WTC11 (cell line): Measurements from ENCODE around the gene GDPD3. TPM values are rescaled to one million over a fixed set of nuclear protein-coding genes. Genes with fewer than 3 reads are reported as not detected.

Experiments
- ATAC-seq: fragments of 200-7000 bp; cut with Tn5 transposase; 2 replicates; pipeline ENCODE4 v1.10.0; 2021; ENCODE audit warnings: mild to moderate bottlenecking, moderate library complexity
- CTCF ChIA-PET: fragments of 300-600 bp; sonication (Branson Sonifier 250); formaldehyde crosslinking; loops from one replicate; lab custom pipeline; 2021; ENCODE audit warnings: antibody characterized with exemption; lab: Charles Lee
- POLR2A ChIA-PET: fragments of 350-600 bp; sonication (Branson Sonifier 250); formaldehyde crosslinking; loops from one replicate; lab custom pipeline; 2021; ENCODE audit warnings: antibody characterized with exemption; lab: Charles Lee
- DNase-seq: peaks from one replicate; pipeline ENCODE4 v3.0.0; 2021; ENCODE audit warnings: low spot score
- H3K27ac Mint-ChIP-seq: 2 replicates; pipeline ENCODE4 v1.8.0; 2021; ENCODE audit warnings: mixed read lengths
- H3K27me3 Mint-ChIP-seq: 2 replicates; pipeline ENCODE4 v1.8.0; 2021; ENCODE audit warnings: low read depth, mild to moderate bottlenecking, moderate library complexity, mixed read lengths
- H3K36me3 Mint-ChIP-seq: 2 replicates; pipeline ENCODE4 v1.8.0; 2021; ENCODE audit warnings: mixed read lengths
- H3K4me1 Mint-ChIP-seq: 2 replicates; pipeline ENCODE4 v1.8.0; 2022; ENCODE audit warnings: mixed read lengths
- H3K4me3 Mint-ChIP-seq: 2 replicates; pipeline ENCODE4 v1.8.0; 2021; ENCODE audit warnings: mild to moderate bottlenecking, moderate library complexity, mixed read lengths
- H3K9me3 Mint-ChIP-seq: 2 replicates; pipeline ENCODE4 v1.8.0; 2021; ENCODE audit warnings: mixed read lengths
- FOXJ3 ChIP-seq: sonication (generic); formaldehyde crosslinking; IDR thresholded peaks from 2 replicates; pipeline ENCODE4 v1.9.0; 2021; ENCODE audit warnings: missing genetic modification reagents, mild to moderate bottlenecking, borderline replicate concordance
- MXD4 ChIP-seq: fragments of 250-450 bp; sonication (Bioruptor Pico); IDR thresholded peaks from 2 replicates; pipeline ENCODE4 v1.8.0; 2021; ENCODE audit warnings: mild to moderate bottlenecking, moderate library complexity, borderline replicate concordance
- NFATC4 ChIP-seq: fragments of 250-450 bp; sonication (Bioruptor Pico); IDR thresholded peaks from 2 replicates; pipeline ENCODE4 v1.9.0; 2021; ENCODE audit warnings: mild to moderate bottlenecking
- NR3C1 ChIP-seq: sonication (generic); formaldehyde crosslinking; conservative IDR thresholded peaks from 2 replicates; pipeline ENCODE4 v1.8.1; 2023; ENCODE audit warnings: low read depth, mild to moderate bottlenecking, missing genetic modification reagents
- SMAD3 ChIP-seq: sonication (generic); formaldehyde crosslinking; IDR thresholded peaks from 2 replicates; pipeline ENCODE4 v1.8.0; 2022; ENCODE audit warnings: missing genetic modification reagents, mild to moderate bottlenecking, borderline replicate concordance
- SOX15 ChIP-seq: fragments of 250-450 bp; sonication (Bioruptor Pico); IDR thresholded peaks from 2 replicates; pipeline ENCODE4 v1.9.0; 2021; ENCODE audit warnings: mild to moderate bottlenecking
- TCF7 ChIP-seq: sonication (generic); formaldehyde crosslinking; IDR thresholded peaks from 2 replicates; pipeline ENCODE4 v1.8.0; 2022; ENCODE audit warnings: mild to moderate bottlenecking, low read depth, missing genetic modification reagents, moderate library complexity
- TEAD1 ChIP-seq: sonication (generic); formaldehyde crosslinking; IDR thresholded peaks from 2 replicates; pipeline ENCODE4 v1.8.0; 2022; ENCODE audit warnings: mild to moderate bottlenecking, missing genetic modification reagents
- ZNF219 ChIP-seq: sonication (generic); formaldehyde crosslinking; IDR thresholded peaks from 2 replicates; pipeline ENCODE4 v1.8.0; 2023; ENCODE audit warnings: missing genetic modification reagents, mild to moderate bottlenecking, borderline replicate concordance
- ZNF671 ChIP-seq: fragments of 250-450 bp; sonication (Bioruptor Pico); IDR thresholded peaks from 2 replicates; pipeline ENCODE4 v1.8.0; 2021; ENCODE audit warnings: mild to moderate bottlenecking
- total RNA-seq: library from RNA; stranded (reverse); gene quantifications from 3 replicates; pipeline ENCODE4 v1.2.3, GENCODE V29; 2021
- TF ChIP-seq, protein P1 (sequence below): fragments of 250-450 bp; sonication (Bioruptor Pico); IDR thresholded peaks from 2 replicates; pipeline ENCODE4 v1.8.0; 2021; ENCODE audit warnings: mild to moderate bottlenecking
- TF ChIP-seq, protein P2 (sequence below): sonication (generic); formaldehyde crosslinking; IDR thresholded peaks from 2 replicates; pipeline ENCODE4 v1.8.1; 2022; ENCODE audit warnings: mild to moderate bottlenecking, moderate library complexity, missing genetic modification reagents
- TF ChIP-seq, protein P3 (sequence below): sonication (generic); formaldehyde crosslinking; IDR thresholded peaks from 2 replicates; pipeline ENCODE4 v1.8.0; 2022; ENCODE audit warnings: mild to moderate bottlenecking, missing genetic modification reagents
- TF ChIP-seq, protein P4 (sequence below): fragments of 250-450 bp; sonication (Bioruptor Pico); IDR thresholded peaks from 2 replicates; pipeline ENCODE4 v1.9.0; 2021; ENCODE audit warnings: mild to moderate bottlenecking
- TF ChIP-seq, protein P5 (sequence below): sonication (generic); formaldehyde crosslinking; IDR thresholded peaks from 2 replicates; pipeline ENCODE4 v1.8.1; 2023; ENCODE audit warnings: mild to moderate bottlenecking, missing genetic modification reagents
- TF ChIP-seq, protein P6 (sequence below): fragments of 250-450 bp; sonication (Bioruptor Pico); IDR thresholded peaks from 2 replicates; pipeline ENCODE4 v1.9.0; 2021; ENCODE audit warnings: moderate library complexity, mild to moderate bottlenecking, inconsistent platforms, borderline replicate concordance

Gene GDPD3
- total RNA-seq, 1 experiment from 2014 or later, result 2.5 TPM

DNA sequence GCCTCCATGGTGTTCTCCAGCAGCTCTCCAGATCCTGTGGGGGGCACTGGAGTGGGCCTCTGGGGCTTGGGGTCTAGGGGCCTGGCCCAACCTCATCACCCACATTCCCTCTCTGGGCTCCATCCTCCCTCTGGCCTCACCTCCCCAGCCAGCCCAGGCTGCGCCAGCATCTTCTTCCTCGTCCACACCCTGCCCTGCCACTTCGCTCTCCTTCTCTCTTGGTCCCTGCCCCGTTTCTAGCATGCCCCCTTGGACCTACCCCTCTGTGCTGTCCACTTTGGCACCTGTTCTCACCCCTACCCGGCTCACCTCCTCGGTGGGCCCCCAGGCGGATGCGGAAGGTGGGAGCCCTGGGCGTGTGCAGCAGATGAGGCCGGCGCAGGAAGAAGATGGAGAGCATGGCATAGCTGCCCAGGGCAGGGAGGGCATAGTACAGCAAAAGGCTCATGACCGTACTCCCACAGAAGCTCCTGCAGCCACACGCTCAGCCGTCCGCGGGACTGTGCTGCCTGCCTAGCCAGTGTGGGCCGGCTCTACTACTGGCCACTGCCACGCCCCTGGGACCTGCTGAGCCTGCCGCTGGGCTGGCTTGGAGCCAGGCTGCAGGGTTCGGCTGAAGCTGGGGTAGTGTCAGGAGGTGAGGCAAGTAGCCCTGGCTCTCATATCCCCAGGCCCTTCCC is at the start of gene GDPD3 (continued):
- TF ChIP-seq, protein P1, sequence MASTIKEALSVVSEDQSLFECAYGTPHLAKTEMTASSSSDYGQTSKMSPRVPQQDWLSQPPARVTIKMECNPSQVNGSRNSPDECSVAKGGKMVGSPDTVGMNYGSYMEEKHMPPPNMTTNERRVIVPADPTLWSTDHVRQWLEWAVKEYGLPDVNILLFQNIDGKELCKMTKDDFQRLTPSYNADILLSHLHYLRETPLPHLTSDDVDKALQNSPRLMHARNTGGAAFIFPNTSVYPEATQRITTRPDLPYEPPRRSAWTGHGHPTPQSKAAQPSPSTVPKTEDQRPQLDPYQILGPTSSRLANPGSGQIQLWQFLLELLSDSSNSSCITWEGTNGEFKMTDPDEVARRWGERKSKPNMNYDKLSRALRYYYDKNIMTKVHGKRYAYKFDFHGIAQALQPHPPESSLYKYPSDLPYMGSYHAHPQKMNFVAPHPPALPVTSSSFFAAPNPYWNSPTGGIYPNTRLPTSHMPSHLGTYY (CRISPR knock-in tag), result 0 out of 2 replicates have a peak, but pooled peaks have one; percentile 10
- TF ChIP-seq, protein P2, sequence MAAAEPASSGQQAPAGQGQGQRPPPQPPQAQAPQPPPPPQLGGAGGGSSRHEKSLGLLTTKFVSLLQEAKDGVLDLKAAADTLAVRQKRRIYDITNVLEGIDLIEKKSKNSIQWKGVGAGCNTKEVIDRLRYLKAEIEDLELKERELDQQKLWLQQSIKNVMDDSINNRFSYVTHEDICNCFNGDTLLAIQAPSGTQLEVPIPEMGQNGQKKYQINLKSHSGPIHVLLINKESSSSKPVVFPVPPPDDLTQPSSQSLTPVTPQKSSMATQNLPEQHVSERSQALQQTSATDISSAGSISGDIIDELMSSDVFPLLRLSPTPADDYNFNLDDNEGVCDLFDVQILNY (CRISPR knock-in tag), result no peak
- no peak for TF ChIP-seq ZNF219 (CRISPR knock-in tag)
- TF ChIP-seq, protein P3, sequence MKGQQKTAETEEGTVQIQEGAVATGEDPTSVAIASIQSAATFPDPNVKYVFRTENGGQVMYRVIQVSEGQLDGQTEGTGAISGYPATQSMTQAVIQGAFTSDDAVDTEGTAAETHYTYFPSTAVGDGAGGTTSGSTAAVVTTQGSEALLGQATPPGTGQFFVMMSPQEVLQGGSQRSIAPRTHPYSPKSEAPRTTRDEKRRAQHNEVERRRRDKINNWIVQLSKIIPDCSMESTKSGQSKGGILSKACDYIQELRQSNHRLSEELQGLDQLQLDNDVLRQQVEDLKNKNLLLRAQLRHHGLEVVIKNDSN (CRISPR knock-in tag), result no peak
- TF ChIP-seq, all 79 proteins: peak for 6

DNA sequence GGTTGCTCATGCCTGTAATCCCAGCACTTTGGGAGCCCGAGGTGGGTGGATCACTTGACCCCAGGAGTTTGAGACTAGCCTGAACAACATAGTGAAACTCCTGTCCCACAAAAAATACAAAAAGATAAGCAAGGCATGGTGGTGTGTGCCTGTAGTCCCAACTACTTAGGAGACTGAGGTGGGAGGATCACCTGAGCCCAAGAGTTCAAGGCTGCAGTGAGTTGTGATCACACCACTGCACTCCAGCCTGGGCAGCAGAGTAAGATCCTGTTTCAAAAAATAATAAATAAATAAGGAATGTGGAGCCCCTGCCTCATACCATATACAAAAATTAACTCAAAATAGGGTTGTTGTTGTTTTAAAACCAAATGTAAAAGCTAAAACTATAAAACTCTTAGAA is 43.9 kb upstream of the GDPD3 start:
- H3K27ac Mint-ChIP-seq, result no peak overlapping the region
- peaks cover 3% of the 10 kb centered on the region for H3K9me3 Mint-ChIP-seq
- H3K36me3 Mint-ChIP-seq, result peaks cover 4% of the 10 kb centered on the region; the same call in 1 of the 2 replicates
- no peaks in the 10 kb centered on the region for H3K4me1 Mint-ChIP-seq
- ATAC-seq (no peak), DNase-seq (no peak)
- peaks cover 7% of the 10 kb centered on the region for H3K27me3 Mint-ChIP-seq
- POLR2A ChIA-PET, result interaction anchor here (0.6 kb wide), 1 partner anchor 230 kb away, joined by 4 read pairs; no protein-coding TSS in a partner anchor
- CTCF ChIA-PET, result no interaction called here
- H3K4me3 Mint-ChIP-seq, result no peak overlapping the region
- TF ChIP-seq, protein P4, sequence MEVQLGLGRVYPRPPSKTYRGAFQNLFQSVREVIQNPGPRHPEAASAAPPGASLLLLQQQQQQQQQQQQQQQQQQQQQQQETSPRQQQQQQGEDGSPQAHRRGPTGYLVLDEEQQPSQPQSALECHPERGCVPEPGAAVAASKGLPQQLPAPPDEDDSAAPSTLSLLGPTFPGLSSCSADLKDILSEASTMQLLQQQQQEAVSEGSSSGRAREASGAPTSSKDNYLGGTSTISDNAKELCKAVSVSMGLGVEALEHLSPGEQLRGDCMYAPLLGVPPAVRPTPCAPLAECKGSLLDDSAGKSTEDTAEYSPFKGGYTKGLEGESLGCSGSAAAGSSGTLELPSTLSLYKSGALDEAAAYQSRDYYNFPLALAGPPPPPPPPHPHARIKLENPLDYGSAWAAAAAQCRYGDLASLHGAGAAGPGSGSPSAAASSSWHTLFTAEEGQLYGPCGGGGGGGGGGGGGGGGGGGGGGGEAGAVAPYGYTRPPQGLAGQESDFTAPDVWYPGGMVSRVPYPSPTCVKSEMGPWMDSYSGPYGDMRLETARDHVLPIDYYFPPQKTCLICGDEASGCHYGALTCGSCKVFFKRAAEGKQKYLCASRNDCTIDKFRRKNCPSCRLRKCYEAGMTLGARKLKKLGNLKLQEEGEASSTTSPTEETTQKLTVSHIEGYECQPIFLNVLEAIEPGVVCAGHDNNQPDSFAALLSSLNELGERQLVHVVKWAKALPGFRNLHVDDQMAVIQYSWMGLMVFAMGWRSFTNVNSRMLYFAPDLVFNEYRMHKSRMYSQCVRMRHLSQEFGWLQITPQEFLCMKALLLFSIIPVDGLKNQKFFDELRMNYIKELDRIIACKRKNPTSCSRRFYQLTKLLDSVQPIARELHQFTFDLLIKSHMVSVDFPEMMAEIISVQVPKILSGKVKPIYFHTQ (CRISPR knock-in tag), result no peak
- TF ChIP-seq, protein P5, sequence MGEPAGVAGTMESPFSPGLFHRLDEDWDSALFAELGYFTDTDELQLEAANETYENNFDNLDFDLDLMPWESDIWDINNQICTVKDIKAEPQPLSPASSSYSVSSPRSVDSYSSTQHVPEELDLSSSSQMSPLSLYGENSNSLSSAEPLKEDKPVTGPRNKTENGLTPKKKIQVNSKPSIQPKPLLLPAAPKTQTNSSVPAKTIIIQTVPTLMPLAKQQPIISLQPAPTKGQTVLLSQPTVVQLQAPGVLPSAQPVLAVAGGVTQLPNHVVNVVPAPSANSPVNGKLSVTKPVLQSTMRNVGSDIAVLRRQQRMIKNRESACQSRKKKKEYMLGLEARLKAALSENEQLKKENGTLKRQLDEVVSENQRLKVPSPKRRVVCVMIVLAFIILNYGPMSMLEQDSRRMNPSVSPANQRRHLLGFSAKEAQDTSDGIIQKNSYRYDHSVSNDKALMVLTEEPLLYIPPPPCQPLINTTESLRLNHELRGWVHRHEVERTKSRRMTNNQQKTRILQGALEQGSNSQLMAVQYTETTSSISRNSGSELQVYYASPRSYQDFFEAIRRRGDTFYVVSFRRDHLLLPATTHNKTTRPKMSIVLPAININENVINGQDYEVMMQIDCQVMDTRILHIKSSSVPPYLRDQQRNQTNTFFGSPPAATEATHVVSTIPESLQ (CRISPR knock-in tag), result no peak
- no peak for TF ChIP-seq ZNF671 (CRISPR knock-in tag)
- TF ChIP-seq, protein P3 (CRISPR knock-in tag), result no peak
- TF ChIP-seq, protein P6, sequence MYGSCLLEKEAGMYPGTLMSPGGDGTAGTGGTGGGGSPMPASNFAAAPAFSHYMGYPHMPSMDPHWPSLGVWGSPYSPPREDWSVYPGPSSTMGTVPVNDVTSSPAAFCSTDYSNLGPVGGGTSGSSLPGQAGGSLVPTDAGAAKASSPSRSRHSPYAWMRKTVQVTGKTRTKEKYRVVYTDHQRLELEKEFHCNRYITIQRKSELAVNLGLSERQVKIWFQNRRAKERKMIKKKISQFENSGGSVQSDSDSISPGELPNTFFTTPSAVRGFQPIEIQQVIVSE (CRISPR knock-in tag), result no peak
- TF ChIP-seq TEAD1 (CRISPR knock-in tag), result no peak
- no peak for TF ChIP-seq FOXJ3 (CRISPR knock-in tag)
- no peak for TF ChIP-seq SMAD3
- TF ChIP-seq NR3C1, result no peak
- no peak for TF ChIP-seq SOX15 (CRISPR knock-in tag)
- TF ChIP-seq MXD4 (CRISPR knock-in tag), result no peak
- no peak for TF ChIP-seq TCF7 (CRISPR knock-in tag)
- no peak for TF ChIP-seq NFATC4
